Heart left ventricle (tissue), 16 donors: Measurements from ENCODE around the gene PSMG1. TPM values are rescaled to one million over a fixed set of nuclear protein-coding genes. Genes with fewer than 3 reads are reported as not detected.

ENCODE experiments used
- ATAC-seq, 4 donors: fragments of 200-7000 bp; cut with Tn5 transposase; one replicate each; pipeline ENCODE4 v1.9.1; 2020 to 2022; ENCODE audit warnings: moderate library complexity in 4 of 4, mild to moderate bottlenecking in 3 of 4, moderate number of reproducible peaks in 1 of 4
- DNase-seq, 5 donors: peaks; one replicate each; pipeline ENCODE4 v3.0.0-alpha.2; 2020
- H3K27ac ChIP-seq, 12 donors: fragments of 200-600 bp; sonication (generic) in 4 of 12; one replicate each; pipeline versions ENCODE4 v1.5.0 to v1.8.0; 2016 to 2022; ENCODE audit warnings: mild to moderate bottlenecking in 2 of 12
- H3K27me3 ChIP-seq, 9 donors: fragments of 200-600 bp; sonication (generic) in 2 of 9; one replicate each; pipeline versions ENCODE4 v1.5.1 to v1.8.0; 2016 to 2022; ENCODE audit warnings: mild to moderate bottlenecking in 3 of 9
- H3K36me3 ChIP-seq, 9 donors: fragments of 200-600 bp; sonication (generic) in 2 of 9; one replicate each; pipeline versions ENCODE4 v1.5.0 to v1.8.0; 2018 to 2022; ENCODE audit warnings: mild to moderate bottlenecking in 2 of 9
- H3K4me1 ChIP-seq, 12 donors: fragments of 200-600 bp; sonication (generic) in 4 of 12; one replicate each; pipeline versions ENCODE4 v1.5.0 to v1.8.0; 2016 to 2022; ENCODE audit warnings: mild to moderate bottlenecking in 3 of 12
- H3K4me3 ChIP-seq, 12 donors: fragments of 200-600 bp; sonication (generic) in 4 of 12; one replicate each; pipeline versions ENCODE4 v1.5.0 to v1.8.0; 2017 to 2022; ENCODE audit warnings: mild to moderate bottlenecking in 9 of 12, moderate library complexity in 4 of 12
- H3K9me3 ChIP-seq, 12 donors: fragments of 200-600 bp; sonication (generic) in 4 of 12; one replicate each; pipeline versions ENCODE4 v1.5.0 to v1.8.0; 2016 to 2022; ENCODE audit warnings: mild to moderate bottlenecking in 1 of 12
- CTCF ChIP-seq, 12 donors: fragments of 200-600 bp; sonication (generic) in 4 of 12; IDR thresholded peaks; one replicate each; pipeline versions ENCODE4 v1.5.0 to v1.8.0; 2018 to 2022; ENCODE audit warnings: antibody characterized with exemption in 12 of 12, mild to moderate bottlenecking in 5 of 12
- POLR2A ChIP-seq, 2 donors: fragments of 450-650 bp; IDR thresholded peaks; one replicate each; pipeline ENCODE4 v1.6.1; 2017; ENCODE audit warnings: antibody characterized with exemption in 2 of 2, mild to moderate bottlenecking in 2 of 2, moderate library complexity in 2 of 2
- WGBS, 4 donors: extraction: QIAGEN DNeasy Blood & Tissue Kit in 2 of 4; methylation state at CpG; one replicate each; pipeline versions ENCODE4 v1.1.5 to v1.1.7; 2013 to 2018; 5-methylcytosine and 5-hydroxymethylcytosine counted together
- intact Hi-C, 10 donors: fragments of 100-400 bp; cut with DNase I; formaldehyde crosslinking; loops; one replicate each; pipeline versions ENCODE4 v1.11.1 to v1.14.2; 2022
- polyA plus RNA-seq, 2 donors: library from polyadenylated mRNA; stranded (reverse); fragments of 200-250 nt; gene quantifications; one replicate each; pipeline ENCODE4 v1.2.3, GENCODE V29; 2013
- total RNA-seq, 9 donors: library from RNA; depleted of rRNA in 2 of 9; stranded (reverse); fragments of >200 nt in 2 of 9; fragmentation: NEBNext Ultra II Directional in 3 of 9; extraction: Animal tissue kit (Norgen Biotek cat#: 25700) in 3 of 9; gene quantifications; one replicate each; pipeline versions ENCODE4 v1.1.0 to v1.2.4, GENCODE V29; 2016 to 2023
- donor health status: ischemic (EF 13 %, LVEDD 7.1; RV severe dilation, severe dysfunction).
- donor health status: healthy with polysubstance abuse.
- donor health status: DM: no; HTN: yes; CAD: no.
- donor health status: DM: no; HTN: no; CAD: no.
- donor health status: ischemic (EF 25% LVEDD 6.9; RV normal size, moderate dysfunction).
- donor health status: ischemic (EF 25% LVEDD 5.7; RV mildly dilated, moderate dysfunction).
- donor health status: healthy.
- donor health status: DM: yes; HTN: yes; CAD: no.
- donor health status: ischemic (EF 35%, LVEDD 5.7; RV mildly dilated, moderate dysfunction).
- donor health status: nonischemic (EF 11% LVEDD 7.7; RV severe dilation, severe dysfunction).
- donor health status: DM: yes; HTN: yes; CAD: no.
- donor health status: PGD.
- donor health status: ischemic (EF 29% LVEDD 5.4; RV normal size, mild dysfunction).
- donor health status: nonischemic (EF 23%, LVEDD 6.1; RV moderate dilation, normal function).

PSMG1 gene
- total and polyA plus RNA-seq, 11 donors: 12.0 to 35.2 (median 26.7) TPM

- H3K4me3 ChIP-seq: no peak overlapping the region
- H3K27me3 ChIP-seq: no peaks in the 10 kb centered on the region
- no peaks in the 10 kb centered on the region for H3K9me3 ChIP-seq
- H3K27ac ChIP-seq: no peak overlapping the region
- TF ChIP-seq CTCF (IDR thresholded peaks at IDR 0.05) (no peak), POLR2A (IDR thresholded peaks at IDR 0.05) (no peak)
- DNase-seq (no peak), ATAC-seq (no peak)
- peaks cover 0 to 10% (median 0%) of the 10 kb centered on the region in 12 donors for H3K4me1 ChIP-seq
- peaks cover 0 to 34% (median 16%) of the 10 kb centered on the region in 9 donors for H3K36me3 ChIP-seq
- intact Hi-C loops: loop anchor here in 3 of 10 donors (10.0 kb wide), 1 partner anchor 195 kb away; a partner anchor contains a TSS
Observed at GRCh38 chr21:39189857-39190604, 6.8 kb upstream of the PSMG1 start.

- Histone ChIP-seq H3K9me3 (no peaks in the 10 kb centered on the region), H3K27ac (no peak overlapping the region), H3K4me1 (peaks cover 0 to 17% (median 6%) of the 10 kb centered on the region in 12 donors), H3K36me3 (peaks cover 0 to 20% (median 2%) of the 10 kb centered on the region in 9 donors), H3K4me3 (no peak overlapping the region), H3K27me3 (no peaks in the 10 kb centered on the region)
- intact Hi-C loops: loop anchor here in 3 of 10 donors (10.0 kb wide), 1 partner anchor 196 kb away; a partner anchor contains a TSS
- no peak for DNase-seq
- 82 to 92% (median 91%) methylated on average over 2 of the region's 2 CpGs for WGBS, 4 donors
- ATAC-seq: no peak
- no peak for TF ChIP-seq CTCF (IDR thresholded peaks at IDR 0.05)
- TF ChIP-seq POLR2A (IDR thresholded peaks at IDR 0.05): no peak
Observed at GRCh38 chr21:39188521-39189139, 5.4 kb upstream of the PSMG1 start.

GRCh38 chr21:39187141-39187540, 3.9 kb upstream of the PSMG1 start:
- Histone ChIP-seq H3K27ac (peak overlapping the region in 1 of 12 donors; percentile 0), H3K4me3 (no peak overlapping the region), H3K9me3 (no peaks in the 10 kb centered on the region), H3K4me1 (peaks cover 0 to 22% (median 10%) of the 10 kb centered on the region in 12 donors), H3K27me3 (no peaks in the 10 kb centered on the region), H3K36me3 (peaks cover 0 to 9% (median 0%) of the 10 kb centered on the region in 9 donors)
- DNase-seq (no peak), ATAC-seq (no peak)
- no peak for TF ChIP-seq POLR2A (IDR thresholded peaks at IDR 0.05)
- TF ChIP-seq CTCF (IDR thresholded peaks at IDR 0.05): no peak
- WGBS, 4 donors: 80 to 84% (median 83%) methylated on average over 5 of the region's 5 CpGs
- intact Hi-C loops: loop anchor here in 3 of 10 donors (10.0 kb wide), 1 partner anchor 198 kb away; a partner anchor contains a TSS

GRCh38 chr21:39186676-39187075, 3.4 kb upstream of the PSMG1 start:
- Histone ChIP-seq H3K9me3 (no peaks in the 10 kb centered on the region), H3K27ac (peak overlapping the region in 2 of 12 donors; percentile 0 to 22), H3K4me3 (no peak overlapping the region), H3K27me3 (no peaks in the 10 kb centered on the region), H3K36me3 (peaks cover 0 to 5% (median 0%) of the 10 kb centered on the region in 9 donors), H3K4me1 (peaks cover 0 to 27% (median 14%) of the 10 kb centered on the region in 12 donors)
- TF ChIP-seq CTCF (IDR thresholded peaks at IDR 0.05) (no peak), POLR2A (IDR thresholded peaks at IDR 0.05) (no peak)
- DNase-seq: no peak
- intact Hi-C loops: loop anchor here in 3 of 10 donors (10.0 kb wide), 1 partner anchor 198 kb away; a partner anchor contains a TSS
- no peak for ATAC-seq
